ENCODE results near the gene HARBI1.
A peak's percentile ranks its signal among the peaks of the same experiment; 100 is the strongest.

Gene HARBI1

GRCh38 chr11:46553814-46554212 is 63.2 kb downstream of the HARBI1 start:
- peaks cover 91% of the 10 kb centered on the region for H3K79me2 ChIP-seq (ENCODE audit: insufficient read depth, low read length)
- H3K27me3 ChIP-seq (ENCODE audit: insufficient read depth, low read length, poor library complexity) = no peaks in the 10 kb centered on the region
- H3K27ac ChIP-seq (ENCODE audit: low read length) = peak overlapping the region; percentile 84
- peaks cover 6% of the 10 kb centered on the region; the same call in 1 of the 2 replicates for H3K36me3 ChIP-seq (ENCODE audit: insufficient read depth, low read length)
- peaks cover 4% of the 10 kb centered on the region; the same call in 1 of the 2 replicates for H4K20me1 ChIP-seq (ENCODE audit: insufficient read depth, low read length)
- DNase-seq (no peak), ATAC-seq (ENCODE audit: insufficient read depth, low read depth) (no peak)
- no peaks in the 10 kb centered on the region for H3K9me3 ChIP-seq (ENCODE audit: insufficient read depth, low read length, severe bottlenecking)
- no peak for TF ChIP-seq EZH2 (IDR thresholded peaks at IDR 0.05; ENCODE audit: borderline replicate concordance, low read depth, low read length, severe bottlenecking)
- TF ChIP-seq CTCF (IDR thresholded peaks at IDR 0.05; ENCODE audit: borderline replicate concordance, extremely low read depth, low read length, poor library complexity, severe bottlenecking) = no peak
- peaks cover 60% of the 10 kb centered on the region for H3K4me1 ChIP-seq (ENCODE audit: insufficient read depth, low read length)
- peak overlapping the region; percentile 58 for H3K4me2 ChIP-seq (ENCODE audit: insufficient read depth, low read length)
- no peak overlapping the region for H2AFZ ChIP-seq (ENCODE audit: low read depth, low read length)
- peak overlapping the region; percentile 42 for H3K9ac ChIP-seq (ENCODE audit: low read depth, low read length)
- H3K4me3 ChIP-seq (ENCODE audit: low read depth in 1 of 2, low read length in 2 of 2) = no peak overlapping the region
